Measurements from ENCODE around the gene BRIP1. TPM values are rescaled to one million over a fixed set of nuclear protein-coding genes. Genes with fewer than 3 reads are reported as not detected.

The BRIP1 gene
- total and polyA plus RNA-seq, 3 donors from 2014 or later: 7.5 to 10.6 (median 10.5) TPM

GRCh38 chr17:61809816-61810392 lies 53.4 kb downstream of the BRIP1 start:
- H3K27me3 ChIP-seq: no peaks in the 10 kb centered on the region
- WGBS, 2 donors: 65 to 70% methylated on average over 2 of the region's 2 CpGs
- TF ChIP-seq POLR2A (IDR thresholded peaks at IDR 0.05): no peak
- TF ChIP-seq, protein P1, sequence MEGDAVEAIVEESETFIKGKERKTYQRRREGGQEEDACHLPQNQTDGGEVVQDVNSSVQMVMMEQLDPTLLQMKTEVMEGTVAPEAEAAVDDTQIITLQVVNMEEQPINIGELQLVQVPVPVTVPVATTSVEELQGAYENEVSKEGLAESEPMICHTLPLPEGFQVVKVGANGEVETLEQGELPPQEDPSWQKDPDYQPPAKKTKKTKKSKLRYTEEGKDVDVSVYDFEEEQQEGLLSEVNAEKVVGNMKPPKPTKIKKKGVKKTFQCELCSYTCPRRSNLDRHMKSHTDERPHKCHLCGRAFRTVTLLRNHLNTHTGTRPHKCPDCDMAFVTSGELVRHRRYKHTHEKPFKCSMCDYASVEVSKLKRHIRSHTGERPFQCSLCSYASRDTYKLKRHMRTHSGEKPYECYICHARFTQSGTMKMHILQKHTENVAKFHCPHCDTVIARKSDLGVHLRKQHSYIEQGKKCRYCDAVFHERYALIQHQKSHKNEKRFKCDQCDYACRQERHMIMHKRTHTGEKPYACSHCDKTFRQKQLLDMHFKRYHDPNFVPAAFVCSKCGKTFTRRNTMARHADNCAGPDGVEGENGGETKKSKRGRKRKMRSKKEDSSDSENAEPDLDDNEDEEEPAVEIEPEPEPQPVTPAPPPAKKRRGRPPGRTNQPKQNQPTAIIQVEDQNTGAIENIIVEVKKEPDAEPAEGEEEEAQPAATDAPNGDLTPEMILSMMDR (IDR thresholded peaks at IDR 0.05): no peak

GRCh38 chr17:61808442-61808841 lies 54.9 kb downstream of the BRIP1 start:
- no peak for TF ChIP-seq POLR2A (IDR thresholded peaks at IDR 0.05)
- TF ChIP-seq, protein P1 (IDR thresholded peaks at IDR 0.05): no peak
- H3K36me3 ChIP-seq (ENCODE audit: low read depth, missing control alignments): no peaks in the 10 kb centered on the region
- H3K4me1 ChIP-seq: no peaks in the 10 kb centered on the region
- H3K27ac ChIP-seq: no peak overlapping the region
- intact Hi-C loops (cut with DNase I; ENCODE audit: low total_unique reads): no loop called here
- no peaks in the 10 kb centered on the region for H3K9me3 ChIP-seq
- no peaks in the 10 kb centered on the region for H3K27me3 ChIP-seq
- WGBS, 2 donors: 94 to 95% methylated on average over 8 of the region's 8 CpGs
- H3K4me3 ChIP-seq: no peak overlapping the region
- DNase-seq: no peak

More at GRCh38 chr17:61809816-61810392, 53.4 kb downstream of the BRIP1 start:
- Histone ChIP-seq H3K27ac (no peak overlapping the region), H3K4me1 (no peaks in the 10 kb centered on the region), H3K36me3 (ENCODE audit: low read depth, missing control alignments) (no peaks in the 10 kb centered on the region), H3K4me3 (no peak overlapping the region), H3K9me3 (no peaks in the 10 kb centered on the region)
- no peak for DNase-seq
- intact Hi-C loops (cut with DNase I; ENCODE audit: low total_unique reads): no loop called here

DNA sequence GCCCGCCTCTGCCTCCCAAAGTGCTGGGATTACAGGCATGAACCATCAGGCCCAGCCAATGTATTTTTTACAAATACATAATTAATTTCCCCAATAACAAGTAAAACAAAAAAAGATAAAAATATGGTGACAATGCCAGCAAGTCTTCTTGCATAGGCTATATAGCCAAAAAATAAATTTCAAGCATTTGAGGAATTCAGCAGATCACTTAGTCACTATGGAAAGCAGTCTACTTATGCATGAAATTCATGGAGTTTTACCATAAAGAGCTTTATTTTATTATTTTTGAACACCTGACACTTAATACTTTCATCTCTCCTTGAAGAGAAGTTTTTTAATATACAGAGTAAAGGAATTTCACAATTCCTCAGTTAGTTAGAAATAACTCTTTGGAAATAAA lies 56.4 kb downstream of the BRIP1 start:
- 91 to 97% methylated on average over 1 of the region's 1 CpG for WGBS, 2 donors

GRCh38 chr17:61806081-61806828 lies 57.1 kb downstream of the BRIP1 start:
- Histone ChIP-seq H3K4me3 (no peak overlapping the region), H3K27me3 (no peaks in the 10 kb centered on the region), H3K36me3 (ENCODE audit: low read depth, missing control alignments) (no peaks in the 10 kb centered on the region), H3K4me1 (no peaks in the 10 kb centered on the region), H3K9me3 (no peaks in the 10 kb centered on the region), H3K27ac (no peak overlapping the region)
- TF ChIP-seq POLR2A (IDR thresholded peaks at IDR 0.05): no peak
- TF ChIP-seq, protein P1 (IDR thresholded peaks at IDR 0.05): no peak
- intact Hi-C loops (cut with DNase I; ENCODE audit: low total_unique reads): no loop called here
- 93 to 94% methylated on average over 7 of the region's 7 CpGs for WGBS, 2 donors
- no peak for DNase-seq

More for the DNA sequence above, 56.4 kb downstream of the BRIP1 start:
- Histone ChIP-seq H3K27me3 (no peaks in the 10 kb centered on the region), H3K27ac (no peak overlapping the region), H3K4me3 (no peak overlapping the region), H3K4me1 (no peaks in the 10 kb centered on the region), H3K9me3 (no peaks in the 10 kb centered on the region), H3K36me3 (ENCODE audit: low read depth, missing control alignments) (no peaks in the 10 kb centered on the region)
- no peak for TF ChIP-seq POLR2A (IDR thresholded peaks at IDR 0.05)
- TF ChIP-seq, protein P1 (IDR thresholded peaks at IDR 0.05): no peak
- no peak for DNase-seq
- intact Hi-C loops (cut with DNase I; ENCODE audit: low total_unique reads): no loop called here

All from testis (tissue), 3 donors.